Peyer's patch (tissue), 4 donors: ENCODE results near the gene PHC2. TPM values are rescaled to one million over a fixed set of nuclear protein-coding genes. Genes with fewer than 3 reads are reported as not detected.
A peak's percentile ranks its signal among the peaks of the same experiment; 100 is the strongest.

Experiments used
- DNase-seq, 3 donors: peaks; one replicate each; pipeline ENCODE4 v3.0.0-alpha.2; 2017 to 2019
- H3K27ac ChIP-seq, 4 donors: fragments of 200-600 bp; sonication (generic); one replicate each; pipeline ENCODE4 v1.5.1; 2016 to 2019
- H3K27me3 ChIP-seq, 2 donors: fragments of 200-600 bp; sonication (generic); one replicate each; pipeline ENCODE4 v1.5.1; 2019
- H3K36me3 ChIP-seq, 3 donors: fragments of 200-600 bp; sonication (generic); one replicate each; pipeline ENCODE4 v1.5.1; 2016 to 2019
- H3K4me1 ChIP-seq, 4 donors: fragments of 200-600 bp; sonication (generic); one replicate each; pipeline ENCODE4 v1.5.1; 2016 to 2019
- H3K4me3 ChIP-seq, 4 donors: fragments of 200-600 bp; sonication (generic); 1 replicate in 3 of 4; 2 replicates in 1 of 4; pipeline ENCODE4 v1.5.1; 2016 to 2019; ENCODE audit warnings: mild to moderate bottlenecking in 1 of 4
- H3K9me3 ChIP-seq, 4 donors: fragments of 200-600 bp; sonication (generic); one replicate each; pipeline ENCODE4 v1.5.1; 2016 to 2019; ENCODE audit warnings: mild to moderate bottlenecking in 1 of 4
- POLR2A ChIP-seq, 2 donors: fragments of 450-650 bp; IDR thresholded peaks; one replicate each; pipeline ENCODE4 v1.5.1; 2017; ENCODE audit warnings: antibody characterized with exemption in 2 of 2, mild to moderate bottlenecking in 2 of 2, moderate library complexity in 2 of 2
- total RNA-seq, 4 donors: library from RNA; depleted of rRNA; stranded (reverse); fragments of >200 nt; gene quantifications; one replicate each; pipeline ENCODE4 v1.1.0, GENCODE V29; 2016
- TF ChIP-seq, protein P1 (sequence below), 6 experiments: fragments of 450-650 bp in 4 of 6; fragments of 200-600 bp in 2 of 6; sonication (generic) in 1 of 6; IDR thresholded peaks; one replicate each; pipeline ENCODE4 v1.5.1; 2017 to 2019; ENCODE audit warnings: antibody characterized with exemption in 6 of 6, mild to moderate bottlenecking in 3 of 6, moderate library complexity in 1 of 6

PHC2 gene
- total RNA-seq, 4 donors from 2014 or later, result 50.3 to 71.1 (median 65.9) TPM

- H3K9me3 ChIP-seq, result no peaks in the 10 kb centered on the region
- H3K27ac ChIP-seq, result peak overlapping the region in 2 of 4 donors; percentile 12 to 21
- DNase-seq, result peak; percentile 82 to 94 (median 92)
- H3K36me3 ChIP-seq, result no peaks in the 10 kb centered on the region
- TF ChIP-seq POLR2A (IDR thresholded peaks at IDR 0.05), result no peak
- TF ChIP-seq, protein P1, sequence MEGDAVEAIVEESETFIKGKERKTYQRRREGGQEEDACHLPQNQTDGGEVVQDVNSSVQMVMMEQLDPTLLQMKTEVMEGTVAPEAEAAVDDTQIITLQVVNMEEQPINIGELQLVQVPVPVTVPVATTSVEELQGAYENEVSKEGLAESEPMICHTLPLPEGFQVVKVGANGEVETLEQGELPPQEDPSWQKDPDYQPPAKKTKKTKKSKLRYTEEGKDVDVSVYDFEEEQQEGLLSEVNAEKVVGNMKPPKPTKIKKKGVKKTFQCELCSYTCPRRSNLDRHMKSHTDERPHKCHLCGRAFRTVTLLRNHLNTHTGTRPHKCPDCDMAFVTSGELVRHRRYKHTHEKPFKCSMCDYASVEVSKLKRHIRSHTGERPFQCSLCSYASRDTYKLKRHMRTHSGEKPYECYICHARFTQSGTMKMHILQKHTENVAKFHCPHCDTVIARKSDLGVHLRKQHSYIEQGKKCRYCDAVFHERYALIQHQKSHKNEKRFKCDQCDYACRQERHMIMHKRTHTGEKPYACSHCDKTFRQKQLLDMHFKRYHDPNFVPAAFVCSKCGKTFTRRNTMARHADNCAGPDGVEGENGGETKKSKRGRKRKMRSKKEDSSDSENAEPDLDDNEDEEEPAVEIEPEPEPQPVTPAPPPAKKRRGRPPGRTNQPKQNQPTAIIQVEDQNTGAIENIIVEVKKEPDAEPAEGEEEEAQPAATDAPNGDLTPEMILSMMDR (IDR thresholded peaks at IDR 0.05), result peak; percentile 88 to 97 (median 95)
- peaks cover 0 to 27% (median 0%) of the 10 kb centered on the region in 4 donors for H3K4me1 ChIP-seq
- H3K4me3 ChIP-seq, result no peak overlapping the region
- no peaks in the 10 kb centered on the region for H3K27me3 ChIP-seq
Measured at GRCh38 chr1:33367485-33368405, 63.1 kb downstream of the PHC2 start.

DNA sequence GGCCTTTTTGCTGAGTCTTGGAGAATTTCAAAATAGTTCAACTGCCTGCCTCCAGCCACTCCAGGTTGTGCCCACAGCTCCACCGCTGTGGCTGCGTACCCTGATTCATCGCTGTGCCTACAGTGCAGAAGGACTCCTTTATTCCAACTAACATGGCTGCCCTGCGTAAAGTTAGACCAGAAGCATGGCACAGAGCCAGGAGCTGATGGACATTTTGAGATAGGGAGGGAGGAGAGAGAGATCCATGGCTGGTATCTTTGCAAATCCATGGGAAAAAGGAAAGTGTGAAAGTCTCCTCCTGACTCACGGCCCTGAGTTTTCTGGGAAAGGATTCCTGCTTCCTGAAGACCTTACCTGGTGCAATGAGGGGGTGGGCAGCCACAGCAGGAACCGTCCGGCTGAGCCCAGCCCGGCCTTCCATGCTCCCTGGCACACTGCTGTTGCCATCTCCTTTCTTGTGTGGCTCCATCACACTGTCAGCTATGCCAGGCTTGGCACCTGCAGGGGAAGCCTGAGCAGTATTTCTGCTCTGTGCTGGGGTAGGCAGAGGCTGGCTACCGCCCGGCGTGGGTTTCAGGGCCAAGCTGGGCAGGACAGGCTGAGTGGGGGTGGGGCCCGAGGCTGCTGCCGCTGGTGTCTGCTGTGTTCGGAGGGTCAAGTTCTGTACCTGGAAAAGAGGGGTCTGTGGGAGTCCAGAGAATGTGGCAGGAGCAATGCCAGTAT, 64.0 kb downstream of the PHC2 start:
- TF ChIP-seq, protein P1 (IDR thresholded peaks at IDR 0.05), result no peak
- no peak for TF ChIP-seq POLR2A (IDR thresholded peaks at IDR 0.05)
- H3K4me1 ChIP-seq, result peaks cover 0 to 27% (median 0%) of the 10 kb centered on the region in 4 donors
- no peak overlapping the region for H3K4me3 ChIP-seq
- DNase-seq, result no peak
- no peaks in the 10 kb centered on the region for H3K36me3 ChIP-seq
- no peaks in the 10 kb centered on the region for H3K9me3 ChIP-seq
- peak overlapping the region in 1 of 4 donors; percentile 13 for H3K27ac ChIP-seq
- H3K27me3 ChIP-seq, result no peaks in the 10 kb centered on the region

DNA sequence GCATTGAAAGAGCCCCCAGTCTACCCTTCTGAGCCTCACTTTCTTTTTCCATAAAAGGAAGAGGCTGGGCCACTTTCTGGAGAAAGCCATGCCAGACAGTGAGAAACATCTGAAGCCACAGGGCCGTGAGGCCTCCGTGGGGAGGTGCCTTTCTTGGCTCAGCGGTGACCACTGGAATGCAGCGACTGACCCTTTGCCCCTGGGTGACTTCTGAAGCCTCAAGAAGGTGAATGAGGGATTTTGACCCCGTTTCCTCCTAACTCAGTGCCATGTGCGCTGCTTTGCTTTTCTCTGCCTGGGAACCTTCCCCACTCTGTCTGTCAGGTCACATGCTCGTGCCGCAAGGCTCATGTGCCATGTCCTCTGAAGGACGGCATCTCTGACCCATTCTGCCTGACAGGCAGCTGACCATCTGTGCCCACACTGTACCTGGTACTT, 65.3 kb downstream of the PHC2 start:
- TF ChIP-seq, protein P1 (IDR thresholded peaks at IDR 0.05), result no peak
- TF ChIP-seq POLR2A (IDR thresholded peaks at IDR 0.05), result no peak
- Histone ChIP-seq H3K36me3 (no peaks in the 10 kb centered on the region), H3K4me1 (peaks cover 0 to 27% (median 0%) of the 10 kb centered on the region in 4 donors), H3K27me3 (no peaks in the 10 kb centered on the region), H3K4me3 (no peak overlapping the region), H3K9me3 (no peaks in the 10 kb centered on the region), H3K27ac (peak overlapping the region in 2 of 4 donors; percentile 55 to 64)
- no peak for DNase-seq

DNA sequence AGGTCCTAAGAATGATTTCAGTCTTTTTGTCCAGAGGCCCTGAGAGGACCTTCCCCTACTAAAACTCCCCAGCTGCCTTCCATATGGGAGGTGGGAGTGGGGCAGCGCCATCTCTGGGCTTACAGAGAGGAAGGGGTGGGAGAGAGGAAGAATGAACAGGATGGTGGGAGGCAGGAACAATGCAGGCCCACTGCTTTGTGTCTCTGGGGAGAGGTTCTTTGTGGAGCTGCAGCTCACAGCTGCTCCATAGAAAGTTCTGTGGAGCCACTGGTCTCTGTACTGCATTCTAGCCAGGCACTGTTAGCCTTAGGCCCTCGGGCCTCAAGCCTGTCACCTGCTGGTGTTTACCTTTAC, 66.4 kb downstream of the PHC2 start:
- H3K36me3 ChIP-seq, result no peaks in the 10 kb centered on the region
- DNase-seq, result no peak
- H3K4me3 ChIP-seq, result no peak overlapping the region
- H3K9me3 ChIP-seq, result no peaks in the 10 kb centered on the region
- no peaks in the 10 kb centered on the region for H3K27me3 ChIP-seq
- TF ChIP-seq, protein P1 (IDR thresholded peaks at IDR 0.05), result no peak
- TF ChIP-seq POLR2A (IDR thresholded peaks at IDR 0.05), result no peak
- H3K4me1 ChIP-seq, result peaks cover 0 to 27% (median 0%) of the 10 kb centered on the region in 4 donors
- H3K27ac ChIP-seq, result peak overlapping the region; percentile 22 to 64 (median 46)

DNA sequence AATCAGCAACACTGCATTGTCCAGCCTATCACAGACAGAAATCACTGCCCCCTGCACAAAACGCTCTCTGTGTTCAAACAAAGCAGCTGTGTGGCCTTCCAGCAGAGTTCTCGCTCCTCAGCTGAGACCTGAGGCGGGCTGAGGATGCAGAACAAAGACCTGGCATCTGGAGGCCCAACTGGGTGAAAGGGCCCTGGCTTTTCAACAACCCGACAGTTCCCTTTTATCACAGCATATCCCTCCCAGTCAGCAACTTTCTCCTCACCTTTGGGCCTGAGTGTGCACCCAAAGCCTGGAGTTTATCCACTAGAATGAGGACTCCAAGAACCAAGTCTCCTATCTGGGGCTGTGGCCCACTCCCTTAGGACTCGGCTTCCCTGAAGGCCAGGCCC, 67.4 kb downstream of the PHC2 start:
- Histone ChIP-seq H3K27ac (peak overlapping the region in 2 of 4 donors; percentile 55 to 64), H3K9me3 (no peaks in the 10 kb centered on the region), H3K36me3 (no peaks in the 10 kb centered on the region), H3K4me3 (no peak overlapping the region), H3K4me1 (peaks cover 0 to 27% (median 0%) of the 10 kb centered on the region in 4 donors), H3K27me3 (no peaks in the 10 kb centered on the region)
- TF ChIP-seq, protein P1 (IDR thresholded peaks at IDR 0.05), result no peak
- no peak for TF ChIP-seq POLR2A (IDR thresholded peaks at IDR 0.05)
- no peak for DNase-seq
